ENCODE data around the gene TADA3. TPM values are rescaled to one million over a fixed set of nuclear protein-coding genes. Genes with fewer than 3 reads are reported as not detected.
A peak's percentile ranks its signal among the peaks of the same experiment; 100 is the strongest.

TADA3 gene
- polyA plus RNA-seq, 2 of the 4 experiments (the other 2 are of a cell fraction): 42.6 to 50.3 TPM

DNA sequence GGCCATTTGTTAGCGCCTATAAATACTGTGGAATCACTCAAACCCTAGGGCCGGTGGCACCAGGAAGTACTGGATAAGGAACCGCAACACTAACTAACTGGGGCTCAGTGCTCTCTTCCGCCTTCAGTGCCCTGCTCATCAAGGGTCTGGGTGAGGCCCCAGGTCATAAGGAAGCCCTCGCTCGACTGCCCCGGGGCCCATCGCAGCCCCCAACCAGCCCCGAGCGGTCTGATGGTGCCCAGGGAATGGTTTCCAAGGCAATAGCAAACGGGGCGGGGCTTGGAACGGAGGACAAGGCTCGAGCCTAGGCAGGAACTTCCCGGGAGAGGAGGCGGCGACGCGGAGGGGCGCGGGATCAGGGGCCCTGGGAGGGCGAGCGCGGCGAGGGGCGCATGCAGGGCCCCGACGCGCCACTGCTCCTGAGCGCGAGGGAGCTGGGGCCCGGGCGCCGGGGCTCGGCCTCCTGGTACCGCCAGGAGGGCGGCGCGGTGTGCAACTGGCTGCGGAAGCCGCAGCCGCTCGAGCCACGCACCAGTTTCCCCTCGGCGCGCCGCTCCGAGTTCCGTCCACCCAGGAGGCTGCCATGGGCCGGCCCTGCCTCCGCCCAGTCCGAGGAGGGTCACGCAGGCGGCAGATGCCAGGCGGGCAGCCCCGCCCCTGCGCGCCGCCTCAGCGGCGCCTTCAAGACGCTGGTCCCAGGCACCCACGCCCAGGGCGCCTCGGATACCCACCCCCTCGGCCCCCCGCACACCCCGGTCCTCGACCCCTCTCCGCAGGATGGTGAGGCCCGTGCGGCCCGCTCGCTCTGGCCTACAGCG is 17.6 kb upstream of the TADA3 start, which contains the start of gene TTLL3:
Gene TTLL3, plus strand, starts transcription at position 648 of the 818 bp plus-strand sequence. CDS start 400 bp downstream, outside the sequence.
- DNase-seq (ENCODE audit: low read depth in 1 of 2, low spot score in 1 of 2) (peak; percentile 60 to 73), ATAC-seq (peak; percentile 70 to 82), FAIRE-seq (no peak)
- Histone ChIP-seq H3K27ac (peak within 1 kb of the TSS; percentile 95 to 96), H3K9me3 (no peaks in the 10 kb centered on the region), H3K4me1 (peaks cover 25% of the 10 kb centered on the region), H3K4me2 (peak within 1 kb of the TSS; percentile 99), H3K4me3 (peak within 1 kb of the TSS; percentile 75)
- POLR2A ChIA-PET: interaction anchor here (1.4 to 3.2 kb wide), 2 partner anchors 12 to 17 kb away, joined by 3 to 17 read pairs; partner anchors contain the start of genes ARPC4 and TADA3
- CTCF ChIA-PET: interaction anchor here (1.0 to 2.3 kb wide), 5 partner anchors 9 to 94 kb away, joined by 3 to 9 read pairs (median 4); no protein-coding TSS in a partner anchor
- 3% methylated on average over 23 of the region's 76 CpGs for WGBS (ENCODE audit: missing lambda C conversion rate)
- TF ChIP-seq CBX2 (IDR thresholded peaks at IDR 0.05; ENCODE audit: borderline replicate concordance, low read depth): no peak
- TF ChIP-seq SREBF2 (IDR thresholded peaks at IDR 0.05): no peak
- peak; percentile 39; the same call in 1 of the 3 replicates for TF ChIP-seq BCL3 (IDR thresholded peaks at IDR 0.05)
- TF ChIP-seq RAD21 (conservative IDR thresholded peaks at IDR 0.05 in 1 of 2, IDR thresholded peaks at IDR 0.05 in 1 of 2): no peak
- TF ChIP-seq ZFP36 (IDR thresholded peaks at IDR 0.05; ENCODE audit: borderline replicate concordance, partially characterized antibody): no peak
- no peak for TF ChIP-seq HES2 (IDR thresholded peaks at IDR 0.05)
- TF ChIP-seq, protein P1, sequence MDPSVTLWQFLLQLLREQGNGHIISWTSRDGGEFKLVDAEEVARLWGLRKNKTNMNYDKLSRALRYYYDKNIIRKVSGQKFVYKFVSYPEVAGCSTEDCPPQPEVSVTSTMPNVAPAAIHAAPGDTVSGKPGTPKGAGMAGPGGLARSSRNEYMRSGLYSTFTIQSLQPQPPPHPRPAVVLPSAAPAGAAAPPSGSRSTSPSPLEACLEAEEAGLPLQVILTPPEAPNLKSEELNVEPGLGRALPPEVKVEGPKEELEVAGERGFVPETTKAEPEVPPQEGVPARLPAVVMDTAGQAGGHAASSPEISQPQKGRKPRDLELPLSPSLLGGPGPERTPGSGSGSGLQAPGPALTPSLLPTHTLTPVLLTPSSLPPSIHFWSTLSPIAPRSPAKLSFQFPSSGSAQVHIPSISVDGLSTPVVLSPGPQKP (IDR thresholded peaks at IDR 0.05; ENCODE audit: low read depth, low read length): no peak
- no peak for TF ChIP-seq CTCF (IDR thresholded peaks at IDR 0.05)
- no peak for TF ChIP-seq CBX8 (IDR thresholded peaks at IDR 0.05)
- TF ChIP-seq HOXB13 (CRISPR knock-in tag; IDR thresholded peaks at IDR 0.05; ENCODE audit: low read depth): no peak
- TF ChIP-seq JUN (IDR thresholded peaks at IDR 0.05): peak; percentile 33 to 82; a peak in 3 of 5 replicates
- TF ChIP-seq KDM5A (IDR thresholded peaks at IDR 0.05): no peak
- no peak for TF ChIP-seq RFX5 (IDR thresholded peaks at IDR 0.05)
- peak; percentile 48 for TF ChIP-seq POLR2A (IDR thresholded peaks at IDR 0.05; ENCODE audit: low read length)
- no peak for TF ChIP-seq CEBPB (IDR thresholded peaks at IDR 0.05)
- TF ChIP-seq RNF2 (IDR thresholded peaks at IDR 0.05; ENCODE audit: borderline replicate concordance, low read depth): no peak
- TF ChIP-seq MAZ (IDR thresholded peaks at IDR 0.05; ENCODE audit: borderline replicate concordance, low read depth, low read length): no peak
- TF ChIP-seq POLR2AphosphoS2 (conservative IDR thresholded peaks at IDR 0.05; ENCODE audit: low read length): peak; percentile 14; the same call in 1 of the 2 replicates
- TF ChIP-seq, protein P2, sequence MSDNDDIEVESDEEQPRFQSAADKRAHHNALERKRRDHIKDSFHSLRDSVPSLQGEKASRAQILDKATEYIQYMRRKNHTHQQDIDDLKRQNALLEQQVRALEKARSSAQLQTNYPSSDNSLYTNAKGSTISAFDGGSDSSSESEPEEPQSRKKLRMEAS (IDR thresholded peaks at IDR 0.05): peak; percentile 45; the same call in 1 of the 2 replicates
- no peak for TF ChIP-seq NPAS2 (CRISPR knock-in tag; IDR thresholded peaks at IDR 0.05; ENCODE audit: borderline replicate concordance)
- TF ChIP-seq E2F6 (IDR thresholded peaks at IDR 0.05; ENCODE audit: borderline replicate concordance, low read depth): peak; percentile 31; the same call in 1 of the 2 replicates
- 0 out of 2 replicates have a peak, but pooled peaks have one; percentile 16 for TF ChIP-seq HOXA7 (CRISPR knock-in tag; IDR thresholded peaks at IDR 0.05)
- TF ChIP-seq ESRRA (IDR thresholded peaks at IDR 0.05; ENCODE audit: borderline replicate concordance, low read length): no peak
- TF ChIP-seq CHD2 (IDR thresholded peaks at IDR 0.05; ENCODE audit: low read length, partially characterized antibody): no peak
- TF ChIP-seq NFE2L2 (conservative IDR thresholded peaks at IDR 0.05; ENCODE audit: low read length): no peak
- no peak for TF ChIP-seq FOXS1 (CRISPR knock-in tag; IDR thresholded peaks at IDR 0.05)
- TF ChIP-seq GATA3 (IDR thresholded peaks at IDR 0.05; ENCODE audit: borderline replicate concordance): no peak
- TF ChIP-seq TP53 (CRISPR knock-in tag; IDR thresholded peaks at IDR 0.05): 0 out of 2 replicates have a peak, but pooled peaks have one; percentile 64
- peak; percentile 76 for TF ChIP-seq PHF8 (IDR thresholded peaks at IDR 0.05; ENCODE audit: borderline replicate concordance, low read depth)
- TF ChIP-seq FOSB (CRISPR knock-in tag; IDR thresholded peaks at IDR 0.05): peak; percentile 75
- TF ChIP-seq HEYL (CRISPR knock-in tag; IDR thresholded peaks at IDR 0.05): no peak
- TF ChIP-seq EHMT2 (IDR thresholded peaks at IDR 0.05; ENCODE audit: low read depth): no peak
- TF ChIP-seq, protein P3, sequence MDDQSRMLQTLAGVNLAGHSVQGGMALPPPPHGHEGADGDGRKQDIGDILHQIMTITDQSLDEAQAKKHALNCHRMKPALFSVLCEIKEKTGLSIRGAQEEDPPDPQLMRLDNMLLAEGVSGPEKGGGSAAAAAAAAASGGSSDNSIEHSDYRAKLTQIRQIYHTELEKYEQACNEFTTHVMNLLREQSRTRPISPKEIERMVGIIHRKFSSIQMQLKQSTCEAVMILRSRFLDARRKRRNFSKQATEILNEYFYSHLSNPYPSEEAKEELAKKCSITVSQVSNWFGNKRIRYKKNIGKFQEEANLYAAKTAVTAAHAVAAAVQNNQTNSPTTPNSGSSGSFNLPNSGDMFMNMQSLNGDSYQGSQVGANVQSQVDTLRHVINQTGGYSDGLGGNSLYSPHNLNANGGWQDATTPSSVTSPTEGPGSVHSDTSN (IDR thresholded peaks at IDR 0.05): no peak; the same call in 1 of the 2 replicates
- TF ChIP-seq RARB (CRISPR knock-in tag; IDR thresholded peaks at IDR 0.05): no peak
- no peak for TF ChIP-seq RCOR1 (IDR thresholded peaks at IDR 0.05; ENCODE audit: low read depth, low read length)
